ENCODE data around the gene SNAI3.

DNA sequence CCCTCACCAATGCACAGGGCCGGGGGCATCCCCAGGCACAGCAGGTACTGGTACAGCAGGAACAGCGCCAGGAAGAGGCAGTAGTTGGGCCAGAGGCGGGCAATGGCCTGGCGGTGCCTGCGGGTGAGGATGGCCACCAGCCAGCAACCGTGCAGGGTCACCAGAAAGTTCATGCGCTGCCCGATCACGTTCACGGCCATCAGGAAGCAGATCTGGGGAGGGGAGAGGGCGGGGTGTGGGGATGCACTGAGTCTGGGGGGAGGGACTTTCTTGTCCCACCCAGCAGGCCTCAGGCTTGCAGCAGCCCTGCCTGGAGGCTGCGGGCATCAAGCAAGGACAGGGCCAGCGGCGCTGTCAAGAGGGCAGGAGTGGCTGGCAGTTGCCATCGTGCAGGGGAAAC is 45.4 kb upstream of the SNAI3 start:
- no peak for TF ChIP-seq POLR2AphosphoS5 (IDR thresholded peaks at IDR 0.05; ENCODE audit: insufficient read depth in 1 of 2, low read depth in 1 of 2)
- no peak for TF ChIP-seq POLR2A (IDR thresholded peaks at IDR 0.05)
- TF ChIP-seq, protein P1, sequence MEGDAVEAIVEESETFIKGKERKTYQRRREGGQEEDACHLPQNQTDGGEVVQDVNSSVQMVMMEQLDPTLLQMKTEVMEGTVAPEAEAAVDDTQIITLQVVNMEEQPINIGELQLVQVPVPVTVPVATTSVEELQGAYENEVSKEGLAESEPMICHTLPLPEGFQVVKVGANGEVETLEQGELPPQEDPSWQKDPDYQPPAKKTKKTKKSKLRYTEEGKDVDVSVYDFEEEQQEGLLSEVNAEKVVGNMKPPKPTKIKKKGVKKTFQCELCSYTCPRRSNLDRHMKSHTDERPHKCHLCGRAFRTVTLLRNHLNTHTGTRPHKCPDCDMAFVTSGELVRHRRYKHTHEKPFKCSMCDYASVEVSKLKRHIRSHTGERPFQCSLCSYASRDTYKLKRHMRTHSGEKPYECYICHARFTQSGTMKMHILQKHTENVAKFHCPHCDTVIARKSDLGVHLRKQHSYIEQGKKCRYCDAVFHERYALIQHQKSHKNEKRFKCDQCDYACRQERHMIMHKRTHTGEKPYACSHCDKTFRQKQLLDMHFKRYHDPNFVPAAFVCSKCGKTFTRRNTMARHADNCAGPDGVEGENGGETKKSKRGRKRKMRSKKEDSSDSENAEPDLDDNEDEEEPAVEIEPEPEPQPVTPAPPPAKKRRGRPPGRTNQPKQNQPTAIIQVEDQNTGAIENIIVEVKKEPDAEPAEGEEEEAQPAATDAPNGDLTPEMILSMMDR (IDR thresholded peaks at IDR 0.05), result no peak
